GM23338 (cell line): ENCODE data around the gene BAHCC1.

Experiments
- CREB1 ChIP-seq: fragments of 250-450 bp; sonication (Bioruptor Pico); IDR thresholded peaks from 2 replicates; pipeline ENCODE4 v1.5.0; 2020; ENCODE audit warnings: low read depth, mild to moderate bottlenecking, moderate library complexity
- CTCF ChIP-seq, 2 experiments: fragments of 200-600 bp in 1 of 2; sonication (generic) in 1 of 2; conservative IDR thresholded peaks; 2 replicates each; pipeline versions ENCODE4 v1.5.1 to v1.6.1; 2016 to 2017; ENCODE audit warnings: antibody characterized with exemption in 2 of 2, low read depth in 2 of 2, mild to moderate bottlenecking in 2 of 2, moderate library complexity in 1 of 2
- ETS1 ChIP-seq: IDR thresholded peaks from 2 replicates; pipeline ENCODE4 v1.6.1; 2016; ENCODE audit warnings: antibody characterized with exemption
- EZH2 ChIP-seq: fragments of 200-600 bp; sonication (generic); IDR thresholded peaks from one replicate; pipeline ENCODE4 v1.8.0; 2017; ENCODE audit warnings: antibody characterized with exemption, mild to moderate bottlenecking, low read depth; ENCODE audit not compliant: unreplicated experiment
- EZH2phosphoT487 ChIP-seq: fragments of 200-600 bp; sonication (generic); IDR thresholded peaks from one replicate; pipeline ENCODE4 v1.8.1; 2018; ENCODE audit warnings: antibody characterized with exemption; ENCODE audit not compliant: unreplicated experiment
- JUNB ChIP-seq: IDR thresholded peaks from one replicate; pipeline ENCODE4 v1.6.1; 2016; ENCODE audit warnings: antibody characterized with exemption; ENCODE audit not compliant: unreplicated experiment
- NANOG ChIP-seq: IDR thresholded peaks from 2 replicates; pipeline ENCODE4 v1.6.1; 2016; ENCODE audit warnings: antibody characterized with exemption, borderline replicate concordance
- POLR2AphosphoS5 ChIP-seq: IDR thresholded peaks from 2 replicates; pipeline ENCODE4 v1.6.1; 2016; ENCODE audit warnings: antibody characterized with exemption, low read depth
- REST ChIP-seq: IDR thresholded peaks from one replicate; pipeline ENCODE4 v1.6.1; 2018; ENCODE audit warnings: antibody characterized with exemption; ENCODE audit not compliant: unreplicated experiment
- STAT1 ChIP-seq: IDR thresholded peaks from one replicate; pipeline ENCODE4 v1.6.1; 2016; ENCODE audit warnings: antibody characterized with exemption; ENCODE audit not compliant: unreplicated experiment
- ZNF462 ChIP-seq: fragments of 250-450 bp; sonication (Bioruptor Pico); IDR thresholded peaks from 2 replicates; pipeline ENCODE4 v1.5.0; 2020; ENCODE audit warnings: mild to moderate bottlenecking, moderate library complexity

DNA sequence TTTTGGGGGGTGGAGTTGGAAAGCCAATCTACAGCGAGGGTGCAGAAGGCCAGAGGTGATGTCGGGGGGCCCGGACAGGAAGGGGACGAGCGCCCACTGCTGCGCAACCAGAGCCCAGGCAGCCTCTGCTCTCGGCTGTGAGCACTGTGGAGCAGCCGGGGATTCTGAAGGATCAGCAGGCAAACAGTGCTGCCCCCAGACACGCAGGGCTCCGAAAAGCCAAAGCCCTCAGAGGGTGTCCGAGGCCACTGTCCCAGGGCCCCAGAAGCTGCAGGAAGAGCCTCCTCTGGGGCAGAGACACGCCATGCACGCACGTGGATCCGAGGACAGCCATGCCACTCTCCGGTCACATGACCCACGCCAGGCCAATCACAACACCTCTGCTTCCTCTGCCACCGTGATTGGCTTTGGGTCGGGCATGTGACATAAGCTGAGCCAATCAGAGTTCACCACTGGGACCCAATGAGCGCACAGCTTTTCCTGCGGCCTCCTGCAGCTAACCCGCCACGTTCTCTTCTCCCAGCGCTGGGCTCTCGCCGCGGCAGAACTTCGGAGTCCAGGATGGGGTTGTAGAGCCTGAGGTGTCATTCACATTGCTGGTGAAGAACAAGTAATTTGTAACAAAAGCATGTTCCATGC is 76.7 kb downstream of the BAHCC1 start:
- TF ChIP-seq EZH2phosphoT487 (no peak), CTCF (conservative IDR thresholded peaks at IDR 0.05; ENCODE audit: low read depth in 2 of 2) (peak in 1 of 2 experiments; percentile 37; a peak in 1 of 4 replicates), REST (no peak), EZH2 (no peak), POLR2AphosphoS5 (no peak), JUNB (no peak), ZNF462 (no peak), NANOG (no peak), ETS1 (no peak), STAT1 (no peak), CREB1 (CRISPR knock-in tag) (no peak)
